Endothelial cell (in vitro differentiated cells): ENCODE measurements around the gene SYT2. TPM values are rescaled to one million over a fixed set of nuclear protein-coding genes. Genes with fewer than 3 reads are reported as not detected.
"Not testable (repeated sequence)": the region's sequence is repeated elsewhere in the genome, so short reads cannot be mapped to it uniquely, and the experiment has no call there.

ENCODE experiments used
- DNase-seq: peaks from one replicate; pipeline ENCODE4 v3.0.0; 2021; ENCODE audit warnings: low spot score
- H3K27ac Mint-ChIP-seq: one replicate; pipeline ENCODE4 v1.8.0; 2021; ENCODE audit warnings: mixed read lengths, inconsistent platforms; ENCODE audit not compliant: unreplicated experiment
- H3K27me3 Mint-ChIP-seq: one replicate; pipeline ENCODE4 v1.8.0; 2021; ENCODE audit warnings: mild to moderate bottlenecking, moderate library complexity, mixed read lengths, inconsistent platforms; ENCODE audit not compliant: unreplicated experiment
- H3K36me3 Mint-ChIP-seq: one replicate; pipeline ENCODE4 v1.8.0; 2021; ENCODE audit warnings: mild to moderate bottlenecking, low read depth, mixed read lengths, inconsistent platforms; ENCODE audit not compliant: unreplicated experiment
- H3K4me1 Mint-ChIP-seq: one replicate; pipeline ENCODE4 v1.8.0; 2021; ENCODE audit warnings: mild to moderate bottlenecking, mixed read lengths, inconsistent platforms; ENCODE audit not compliant: unreplicated experiment
- H3K4me3 Mint-ChIP-seq: one replicate; pipeline ENCODE4 v1.8.0; 2021; ENCODE audit warnings: mild to moderate bottlenecking, mixed read lengths, inconsistent platforms; ENCODE audit not compliant: unreplicated experiment
- H3K9me3 Mint-ChIP-seq: one replicate; pipeline ENCODE4 v1.8.0; 2021; ENCODE audit warnings: mixed read lengths, inconsistent platforms; ENCODE audit not compliant: unreplicated experiment
- CTCF ChIP-seq: fragments of 200-600 bp; sonication (generic); IDR thresholded peaks from one replicate; pipeline ENCODE4 v1.5.0; 2021; ENCODE audit warnings: antibody characterized with exemption; ENCODE audit not compliant: unreplicated experiment
- total RNA-seq: library from RNA; stranded (reverse); fragmentation: NEBNext Ultra II Directional; extraction: Animal tissue kit (Norgen Biotek cat#: 25700); gene quantifications from one replicate; pipeline ENCODE4 v1.2.1, GENCODE V29; 2021; ENCODE audit not compliant: unreplicated experiment

SYT2 gene
- total RNA-seq, 1 donor from 2014 or later, result 0.33 TPM

GRCh38 chr1:202619505-202619904, 90.7 kb downstream of the SYT2 start:
- peaks cover 6% of the 10 kb centered on the region for H3K27me3 Mint-ChIP-seq
- TF ChIP-seq CTCF, result no peak
- H3K27ac Mint-ChIP-seq, result no peak overlapping the region
- no peak for DNase-seq
- no peaks in the 10 kb centered on the region for H3K36me3 Mint-ChIP-seq
- H3K4me3 Mint-ChIP-seq, result no peak overlapping the region
- H3K9me3 Mint-ChIP-seq, result no peaks in the 10 kb centered on the region
- H3K4me1 Mint-ChIP-seq, result peaks cover 24% of the 10 kb centered on the region

- not testable (repeated sequence) for H3K36me3 Mint-ChIP-seq, H3K27me3 Mint-ChIP-seq, DNase-seq, H3K9me3 Mint-ChIP-seq, H3K27ac Mint-ChIP-seq, H3K4me3 Mint-ChIP-seq
- peaks cover 25% of the 10 kb centered on the region for H3K4me1 Mint-ChIP-seq
Observed at GRCh38 chr1:202619012-202619411, 91.2 kb downstream of the SYT2 start.

- Mint-ChIP-seq H3K4me1 (peaks cover 25% of the 10 kb centered on the region), H3K4me3 (no peak overlapping the region), H3K27ac (no peak overlapping the region), H3K9me3 (no peaks in the 10 kb centered on the region), H3K36me3 (no peaks in the 10 kb centered on the region), H3K27me3 (peaks cover 2% of the 10 kb centered on the region)
- DNase-seq, result no peak
- no peak for TF ChIP-seq CTCF
Observed at GRCh38 chr1:202616355-202616915, 93.8 kb downstream of the SYT2 start.

- DNase-seq, result no peak
- H3K4me3 Mint-ChIP-seq, result no peak overlapping the region
- no peak for TF ChIP-seq CTCF
- H3K27ac Mint-ChIP-seq, result peak overlapping the region; percentile 0
- no peaks in the 10 kb centered on the region for H3K9me3 Mint-ChIP-seq
- peaks cover 25% of the 10 kb centered on the region for H3K4me1 Mint-ChIP-seq
- peaks cover 1% of the 10 kb centered on the region for H3K27me3 Mint-ChIP-seq
- no peaks in the 10 kb centered on the region for H3K36me3 Mint-ChIP-seq
Observed at GRCh38 chr1:202615501-202616354, 94.5 kb downstream of the SYT2 start.

- not testable (repeated sequence) for H3K36me3 Mint-ChIP-seq, H3K27me3 Mint-ChIP-seq, H3K4me3 Mint-ChIP-seq, DNase-seq, H3K9me3 Mint-ChIP-seq, H3K27ac Mint-ChIP-seq
- H3K4me1 Mint-ChIP-seq, result peaks cover 25% of the 10 kb centered on the region
Observed at GRCh38 chr1:202615208-202615500, 95.1 kb downstream of the SYT2 start.

- not testable (repeated sequence) for H3K27ac Mint-ChIP-seq, H3K4me3 Mint-ChIP-seq, H3K27me3 Mint-ChIP-seq, H3K9me3 Mint-ChIP-seq, DNase-seq, H3K36me3 Mint-ChIP-seq
- H3K4me1 Mint-ChIP-seq, result peaks cover 25% of the 10 kb centered on the region
Observed at GRCh38 chr1:202614363-202615207, 95.7 kb downstream of the SYT2 start.
